Effector CD8-positive, alpha-beta T cell (primary cell): ENCODE measurements around the gene NGRN.
A peak's percentile ranks its signal among the peaks of the same experiment; 100 is the strongest.
"Not testable (repeated sequence)": the region's sequence is repeated elsewhere in the genome, so short reads cannot be mapped to it uniquely, and the experiment has no call there.

Experiments used
- DNase-seq: peaks from one replicate; lab custom pipeline; 2025; lab: John Stamatoyannopoulos, UW

Gene NGRN

GRCh38 chr15:90281637-90282036 lies 16.2 kb downstream of the NGRN start:
- DNase-seq: not testable (repeated sequence)

- DNase-seq: peak; percentile 5
These were observed 21.2 kb downstream of the NGRN start for GRCh38 chr15:90286678-90287077.

- no peak for DNase-seq
These were observed 21.6 kb downstream of the NGRN start for GRCh38 chr15:90287101-90287500.

- no peak for DNase-seq
These were observed 22.5 kb downstream of the NGRN start for GRCh38 chr15:90287946-90288345.

GRCh38 chr15:90291679-90292356 lies 26.3 kb downstream of the NGRN start:
- no peak for DNase-seq

GRCh38 chr15:90293040-90293810 lies 27.8 kb downstream of the NGRN start:
- peak; percentile 48 for DNase-seq

- DNase-seq: no peak
These were observed 28.7 kb downstream of the NGRN start for GRCh38 chr15:90294159-90294558.

- DNase-seq: no peak
These were observed 29.3 kb downstream of the NGRN start for GRCh38 chr15:90294601-90295269.

- no peak for DNase-seq
These were observed 29.8 kb downstream of the NGRN start for GRCh38 chr15:90295270-90295648.

GRCh38 chr15:90296316-90296884 lies 30.9 kb downstream of the NGRN start:
- DNase-seq: not testable (repeated sequence)

GRCh38 chr15:90297021-90297420 lies 31.5 kb downstream of the NGRN start:
- DNase-seq: no peak

GRCh38 chr15:90300541-90300940 lies 35.1 kb downstream of the NGRN start:
- DNase-seq: no peak

GRCh38 chr15:90300988-90301706 lies 35.7 kb downstream of the NGRN start:
- DNase-seq: peak; percentile 36

- DNase-seq: no peak
These were observed 36.3 kb downstream of the NGRN start for GRCh38 chr15:90301707-90302300.

- not testable (repeated sequence) for DNase-seq
These were observed 39.9 kb downstream of the NGRN start for GRCh38 chr15:90305355-90305754.

GRCh38 chr15:90305932-90306331 lies 40.5 kb downstream of the NGRN start:
- DNase-seq: no peak

GRCh38 chr15:90306560-90306959 lies 41.1 kb downstream of the NGRN start:
- DNase-seq: no peak

- DNase-seq: no peak
These were observed 42.2 kb downstream of the NGRN start for GRCh38 chr15:90307661-90308060.

- no peak for DNase-seq
These were observed 43.5 kb downstream of the NGRN start for GRCh38 chr15:90309020-90309419.

- DNase-seq: no peak
These were observed 50.0 kb downstream of the NGRN start for GRCh38 chr15:90315278-90315982.

- DNase-seq: no peak
These were observed 50.7 kb downstream of the NGRN start for GRCh38 chr15:90316139-90316538.
